GM12864 (cell line): ENCODE measurements around the gene DPH2.

Source experiments
- DNase-seq: peaks from one replicate; pipeline ENCODE4 v3.0.0-alpha.2; 2011; ENCODE audit warnings: low read depth
- H3K4me3 ChIP-seq: 2 replicates; pipeline ENCODE4 v1.5.1; 2011; ENCODE audit warnings: mild to moderate bottlenecking, low read depth, low read length, control low read depth
- CTCF ChIP-seq: IDR thresholded peaks from 2 replicates; pipeline ENCODE4 v1.5.1; 2011; ENCODE audit warnings: low read depth, mild to moderate bottlenecking, moderate library complexity, low read length, control low read depth, inconsistent platforms; ENCODE audit errors: missing control alignments

DPH2 gene

DNA sequence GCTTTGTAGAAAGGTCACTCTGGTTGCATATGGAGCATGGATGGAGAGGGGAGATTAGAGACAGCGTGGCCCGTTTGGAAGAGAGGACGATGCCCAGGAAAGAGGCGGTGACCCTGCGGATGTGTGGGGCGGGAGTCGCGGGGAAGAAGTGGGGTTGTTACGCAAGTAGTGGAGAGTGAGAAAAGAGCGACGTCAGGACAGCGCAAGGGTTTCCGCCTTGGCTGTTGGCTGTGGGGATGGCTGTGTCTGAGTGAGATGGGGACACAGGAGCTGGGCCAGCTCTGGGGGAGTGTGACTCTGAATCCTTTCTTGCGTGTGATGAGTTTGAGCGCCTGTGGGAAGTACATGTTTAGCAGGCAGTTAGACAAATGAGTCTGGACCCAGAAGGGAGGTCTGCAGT lies 13.0 kb downstream of the DPH2 start:
- no peak for DNase-seq

GRCh38 chr1:43983253-43983899 lies 13.6 kb downstream of the DPH2 start:
- TF ChIP-seq CTCF: no peak
- H3K4me3 ChIP-seq: no peak overlapping the region
- DNase-seq: no peak

More for the DNA sequence above, 13.0 kb downstream of the DPH2 start:
- no peak overlapping the region for H3K4me3 ChIP-seq
- TF ChIP-seq CTCF: no peak

DNA sequence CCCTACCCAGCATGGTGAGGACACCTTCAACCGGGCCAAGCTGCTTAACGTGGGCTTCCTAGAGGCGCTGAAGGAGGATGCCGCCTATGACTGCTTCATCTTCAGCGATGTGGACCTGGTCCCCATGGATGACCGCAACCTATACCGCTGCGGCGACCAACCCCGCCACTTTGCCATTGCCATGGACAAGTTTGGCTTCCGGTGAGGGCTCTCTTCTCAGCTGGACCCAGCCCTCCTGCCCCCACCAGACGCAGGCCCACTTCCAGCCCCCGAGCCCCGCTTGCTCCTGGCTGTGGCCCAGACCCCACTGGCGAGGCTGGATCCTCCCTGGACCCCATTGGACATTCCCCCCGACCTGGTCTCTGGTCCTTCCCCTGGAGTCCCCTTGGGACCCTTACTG lies 15.0 kb downstream of the DPH2 start:
- no peak for TF ChIP-seq CTCF
- no peak for DNase-seq
- H3K4me3 ChIP-seq: no peak overlapping the region

GRCh38 chr1:43985984-43986595 lies 16.3 kb downstream of the DPH2 start:
- no peak for DNase-seq
- no peak overlapping the region for H3K4me3 ChIP-seq
- TF ChIP-seq CTCF: no peak

GRCh38 chr1:43986712-43987111 lies 16.9 kb downstream of the DPH2 start:
- no peak for DNase-seq
- no peak overlapping the region for H3K4me3 ChIP-seq
- TF ChIP-seq CTCF: no peak

DNA sequence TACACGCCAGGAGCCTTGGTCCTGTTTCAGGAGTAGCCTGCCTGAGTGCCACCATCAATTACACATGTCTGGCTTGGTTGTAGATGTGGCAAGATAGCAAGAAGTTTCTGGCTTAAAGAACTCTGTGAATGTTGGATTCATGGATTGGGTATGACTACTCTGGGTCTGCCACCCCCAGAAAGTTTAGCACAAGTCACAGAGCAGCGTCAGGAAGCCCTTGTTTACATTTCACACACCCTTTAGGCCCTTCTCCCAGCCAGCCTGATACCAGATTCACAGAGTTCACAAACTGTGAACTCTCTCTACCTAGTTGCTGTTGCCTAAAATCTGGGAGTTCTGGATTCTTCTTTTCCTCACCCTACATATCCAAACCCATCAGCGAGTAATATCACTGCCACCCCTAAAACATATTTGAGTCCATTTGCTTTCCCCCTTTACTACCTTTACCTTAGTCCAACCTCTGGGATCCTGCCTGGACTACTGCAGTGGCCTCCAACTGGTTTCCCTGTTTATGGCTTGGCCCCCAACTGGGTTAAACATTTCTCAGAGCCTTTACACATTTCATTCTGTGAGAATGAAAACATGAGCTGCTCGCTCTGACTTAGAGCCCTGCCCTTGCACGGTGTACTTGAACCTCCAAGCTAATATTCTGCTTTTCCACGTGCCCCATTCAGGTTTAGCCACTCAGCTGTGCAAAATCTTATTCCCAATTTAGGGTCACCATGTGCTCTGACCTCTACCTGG lies 17.5 kb downstream of the DPH2 start:
- H3K4me3 ChIP-seq: no peak overlapping the region
- DNase-seq: no peak
- TF ChIP-seq CTCF: no peak
